HG02588 (cell line): ENCODE data around the gene CAMK4.
"Not testable (repeated sequence)": the region's sequence is repeated elsewhere in the genome, so short reads cannot be mapped to it uniquely, and the experiment has no call there.

Source experiments
- ATAC-seq: cut with Tn5 transposase; IDR thresholded peaks from one replicate; pipeline ENCODE4 v1.9.1; 2021; ENCODE audit warnings: mild to moderate bottlenecking, moderate library complexity; ENCODE audit not compliant: unreplicated experiment

Gene CAMK4

GRCh38 chr5:111308951-111309350 is 84.8 kb downstream of the CAMK4 start:
- no peak for ATAC-seq

DNA sequence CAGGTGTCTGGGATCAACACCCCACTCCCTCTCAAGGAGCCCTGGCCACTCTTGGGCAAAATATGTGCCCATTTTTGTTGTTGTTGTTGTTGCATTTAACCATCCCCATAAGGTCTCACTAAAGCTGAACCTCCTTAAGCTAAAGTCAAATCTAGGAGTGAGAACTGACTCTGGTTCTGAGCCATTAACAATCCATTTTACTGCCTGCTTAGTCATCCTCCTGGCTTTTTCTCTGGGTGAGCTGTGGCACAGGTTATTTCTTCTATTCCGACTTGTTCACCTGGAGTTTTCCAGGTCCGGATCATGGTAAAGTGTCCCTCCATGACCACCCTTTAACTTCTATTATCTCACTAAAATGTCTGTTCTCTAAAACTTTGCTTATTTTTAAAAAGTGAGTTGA is 85.2 kb downstream of the CAMK4 start:
- no peak for ATAC-seq

DNA sequence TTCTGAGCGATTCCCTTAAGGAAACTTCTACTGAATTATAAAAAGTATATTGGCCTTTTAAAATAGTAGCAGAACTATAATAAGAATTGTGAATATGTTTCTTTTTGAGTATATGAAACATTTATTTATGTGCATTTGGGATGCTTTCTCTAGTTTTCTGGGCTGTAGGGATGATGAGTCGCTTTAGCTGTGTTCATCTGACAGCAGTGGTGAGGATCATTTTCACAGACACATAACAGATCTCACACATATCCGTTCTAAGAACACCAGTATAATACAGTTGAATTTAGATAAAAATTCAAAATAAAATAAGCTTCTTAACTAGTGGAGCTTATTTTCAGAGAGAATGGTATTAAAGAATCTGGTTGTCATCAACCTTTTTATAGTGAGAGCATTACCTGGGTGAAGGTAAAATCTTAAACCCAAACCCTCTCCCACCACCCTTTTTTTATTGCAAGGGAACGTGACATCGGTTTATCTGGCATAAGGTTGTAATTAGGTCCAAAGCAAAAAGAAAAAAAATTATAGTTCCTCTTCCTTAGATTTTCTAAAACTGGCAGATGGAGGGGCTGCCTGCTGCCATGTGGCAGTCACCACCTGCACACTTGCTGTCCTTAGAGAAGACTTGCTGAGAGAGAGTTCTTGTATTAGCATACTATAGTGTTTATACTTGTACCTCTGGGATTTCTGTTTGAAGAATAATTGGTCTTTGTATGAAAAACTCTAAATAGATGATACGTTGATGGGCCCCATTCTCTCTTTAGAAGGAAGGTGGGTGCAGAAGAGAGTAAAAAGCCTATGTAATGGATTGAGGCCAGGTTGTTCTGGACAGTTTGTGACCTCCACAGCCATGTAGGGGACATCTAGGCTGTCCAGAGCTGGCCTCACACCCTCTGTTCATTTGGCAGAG is 86.8 kb downstream of the CAMK4 start:
- no peak for ATAC-seq

- no peak for ATAC-seq
These were observed 87.5 kb downstream of the CAMK4 start for GRCh38 chr5:111311666-111312065.

- no peak for ATAC-seq
These were observed 89.0 kb downstream of the CAMK4 start for GRCh38 chr5:111313017-111313724.

DNA sequence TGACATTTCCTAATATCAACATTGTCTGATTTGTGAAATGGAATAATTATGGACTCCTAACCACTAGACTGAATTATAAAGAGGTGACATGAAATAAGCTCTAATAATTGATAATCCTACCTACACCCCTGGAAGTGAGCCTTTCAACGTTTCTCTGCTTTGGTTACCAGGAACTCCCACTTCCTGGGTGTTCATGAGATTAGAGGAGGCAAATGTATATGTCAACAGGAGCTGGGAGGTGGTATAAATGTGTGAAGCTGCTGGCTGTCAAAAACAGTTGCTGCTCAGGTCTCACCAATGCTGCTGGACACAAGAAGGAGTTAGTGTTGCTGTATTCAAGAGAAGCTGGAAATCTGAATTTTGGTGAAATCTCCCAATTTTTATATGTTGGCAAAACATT is 96.8 kb downstream of the CAMK4 start:
- ATAC-seq, result no peak

DNA sequence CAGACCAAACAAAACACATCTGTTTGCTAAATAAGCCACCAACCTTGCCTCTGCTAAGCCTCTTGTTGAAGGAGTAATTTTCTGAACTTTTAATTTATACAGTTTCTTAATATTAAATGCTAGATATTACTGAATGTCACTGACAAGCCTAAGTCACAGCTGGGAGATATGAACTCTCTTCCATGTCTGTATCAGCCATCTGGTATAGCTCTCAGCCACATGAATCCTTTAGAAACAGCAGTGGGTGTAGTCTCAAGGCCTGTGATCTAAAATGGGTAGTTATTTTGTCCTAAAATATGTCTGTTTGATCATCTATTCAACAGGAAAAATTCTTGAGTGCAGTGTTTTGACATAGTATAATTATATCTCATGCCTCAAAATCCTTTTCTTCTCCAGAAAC is 97.2 kb downstream of the CAMK4 start:
- ATAC-seq, result no peak

GRCh38 chr5:111326551-111326950 is 102.4 kb downstream of the CAMK4 start:
- ATAC-seq, result no peak

GRCh38 chr5:111337133-111337532 is 112.9 kb downstream of the CAMK4 start:
- ATAC-seq, result no peak

GRCh38 chr5:111337688-111338087 is 113.5 kb downstream of the CAMK4 start:
- no peak for ATAC-seq

DNA sequence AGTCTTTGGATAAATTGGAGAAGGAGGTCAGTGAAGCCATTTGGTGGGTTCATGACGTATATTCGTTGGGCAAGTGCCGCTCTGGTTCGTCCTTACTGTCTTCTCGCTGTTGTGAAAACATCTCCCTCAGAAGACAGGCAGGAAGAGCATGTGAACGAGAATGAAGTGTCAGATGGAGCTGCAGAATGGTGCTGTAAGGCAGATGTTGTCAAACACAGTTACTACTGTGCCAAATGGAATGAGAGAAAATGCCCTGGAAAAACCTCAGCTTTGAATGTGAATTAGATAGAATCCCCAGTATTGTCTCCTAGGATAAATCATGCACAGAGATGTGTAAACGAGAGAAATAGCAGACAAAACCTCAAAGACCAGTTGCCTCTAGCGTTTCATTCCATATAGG is 121.5 kb downstream of the CAMK4 start:
- ATAC-seq, result no peak

- ATAC-seq, result no peak
These were observed 122.8 kb downstream of the CAMK4 start for GRCh38 chr5:111347021-111347420.

GRCh38 chr5:111348661-111349329 is 124.6 kb downstream of the CAMK4 start:
- ATAC-seq, result no peak

DNA sequence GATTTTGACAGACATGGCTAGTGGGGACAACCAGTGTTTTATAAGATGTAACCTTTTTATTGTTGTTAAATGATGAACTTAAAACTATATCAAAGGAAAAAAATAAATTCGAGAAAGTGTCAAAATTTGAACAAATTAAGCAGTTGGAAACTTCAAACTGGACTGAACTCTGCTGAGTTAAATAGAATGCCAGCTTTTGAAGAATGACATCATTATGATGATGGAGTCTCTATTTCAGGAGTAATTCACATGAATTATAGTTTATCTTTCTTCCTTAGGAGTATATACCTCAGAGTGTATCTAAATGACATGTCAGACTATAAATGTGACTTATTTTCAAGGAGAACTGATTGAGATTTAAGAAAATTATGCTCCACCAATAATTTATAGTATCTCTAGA is 125.2 kb downstream of the CAMK4 start:
- no peak for ATAC-seq

DNA sequence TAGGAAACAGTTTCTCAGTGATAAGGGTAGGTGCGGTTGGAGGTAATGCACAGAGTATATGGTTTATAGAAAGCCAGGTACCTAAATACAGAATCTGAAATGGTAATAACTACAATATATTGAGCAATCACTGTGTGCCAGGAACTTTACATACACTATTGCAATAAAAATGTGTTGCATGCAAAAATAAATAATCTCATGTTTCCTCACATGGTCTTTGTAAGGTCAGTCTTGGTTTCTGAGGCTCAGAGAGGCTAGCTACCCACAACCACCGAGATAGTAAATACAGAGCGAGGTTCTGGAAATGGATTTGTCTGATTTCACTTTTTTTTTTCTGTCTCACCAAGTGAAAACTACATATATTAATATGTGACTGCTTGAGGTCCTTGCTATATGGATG is 128.9 kb downstream of the CAMK4 start:
- no peak for ATAC-seq

DNA sequence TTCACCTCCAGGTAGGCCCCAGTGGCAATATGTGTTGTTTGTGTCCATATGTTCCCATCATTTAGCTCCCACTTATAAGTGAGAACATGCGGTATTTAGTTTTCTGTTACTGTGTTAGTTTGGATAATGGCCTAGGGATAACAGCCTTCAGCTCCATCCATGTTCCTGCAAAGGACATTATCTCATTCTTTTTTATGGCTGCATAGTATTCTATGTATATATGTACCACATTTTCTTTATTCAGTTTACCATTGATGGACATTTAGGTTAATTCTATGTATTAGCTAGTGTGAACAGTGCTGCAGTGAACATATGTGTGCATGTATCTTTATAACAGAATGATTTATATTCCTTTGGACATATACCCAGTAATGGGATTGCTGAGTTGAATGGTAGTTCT is 134.5 kb downstream of the CAMK4 start:
- not testable (repeated sequence) for ATAC-seq

DNA sequence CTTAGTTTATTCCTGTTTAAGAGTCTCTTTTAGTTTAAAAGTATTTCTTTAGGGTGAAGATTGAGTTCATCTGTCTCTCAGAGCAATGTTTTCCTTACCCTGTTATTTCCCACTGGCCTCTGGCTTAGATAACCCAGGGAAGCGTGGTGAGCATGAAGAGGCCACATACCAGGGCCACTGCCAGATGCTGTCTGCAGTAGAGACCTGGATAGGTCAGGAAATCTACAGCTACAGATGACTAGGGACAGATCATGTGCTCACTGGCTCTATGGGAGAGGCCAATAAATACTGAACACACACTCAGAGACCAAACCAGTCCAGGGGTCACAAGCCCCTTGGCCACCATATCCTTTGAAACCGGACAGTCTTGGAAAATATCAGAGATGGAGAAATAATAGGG is 136.0 kb downstream of the CAMK4 start:
- ATAC-seq, result no peak

DNA sequence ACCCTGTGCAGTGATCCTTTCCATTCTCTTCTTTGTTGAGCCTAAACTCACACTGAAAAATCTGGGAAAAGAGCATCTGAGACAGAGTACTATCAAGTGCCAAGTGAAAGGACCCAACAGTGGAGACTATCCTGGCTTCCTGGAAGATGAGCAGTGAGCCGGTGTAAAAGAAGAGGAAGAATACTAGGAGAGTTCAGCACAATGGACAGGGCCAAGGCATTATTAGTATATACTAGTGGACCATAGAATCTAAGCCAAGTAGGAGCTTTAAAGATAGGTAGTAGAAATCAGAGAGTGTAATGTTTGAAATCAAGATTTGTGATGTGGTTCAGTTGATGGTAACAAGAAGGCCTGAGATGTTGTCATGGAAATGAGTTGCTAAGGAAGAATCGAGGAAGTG is 140.8 kb downstream of the CAMK4 start:
- no peak for ATAC-seq

- ATAC-seq, result no peak
These were observed 142.2 kb downstream of the CAMK4 start for GRCh38 chr5:111366388-111366787.

DNA sequence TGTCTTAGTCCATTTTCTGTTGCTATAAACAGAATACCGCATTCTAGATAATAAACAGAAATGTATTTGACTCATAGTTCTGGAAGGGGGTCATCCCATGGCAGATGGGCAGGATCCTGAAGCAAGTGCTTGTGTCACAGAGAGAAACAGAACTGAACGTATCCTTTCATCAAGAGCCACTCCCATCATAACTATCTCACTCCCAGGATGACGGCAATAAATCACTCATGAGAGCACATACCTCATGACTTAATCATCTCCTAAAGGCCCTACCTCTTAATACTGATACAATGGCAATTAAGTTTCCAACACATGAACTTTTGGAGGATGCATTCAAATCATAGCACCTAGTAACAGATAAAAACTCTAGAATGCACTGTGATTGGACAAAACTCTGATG is 142.9 kb downstream of the CAMK4 start:
- ATAC-seq, result no peak

DNA sequence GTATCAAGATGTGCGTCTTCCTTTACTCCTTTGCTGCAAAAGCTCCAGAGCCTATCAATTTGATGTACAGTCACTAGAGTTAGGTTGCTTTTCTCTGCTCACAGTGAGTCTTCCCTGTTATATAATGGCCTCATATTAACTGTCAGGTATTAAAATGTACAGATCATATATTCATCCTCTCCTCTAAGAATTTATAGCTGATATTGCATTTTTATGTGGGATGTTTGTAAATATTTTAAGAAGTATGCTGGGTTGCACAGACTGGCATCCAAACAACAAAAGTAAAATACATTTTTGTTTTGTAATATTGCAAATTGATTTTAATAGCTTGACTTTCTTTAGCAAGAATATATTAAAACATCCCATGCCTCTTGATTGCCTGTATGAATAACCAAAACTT is 148.6 kb downstream of the CAMK4 start:
- ATAC-seq, result no peak

DNA sequence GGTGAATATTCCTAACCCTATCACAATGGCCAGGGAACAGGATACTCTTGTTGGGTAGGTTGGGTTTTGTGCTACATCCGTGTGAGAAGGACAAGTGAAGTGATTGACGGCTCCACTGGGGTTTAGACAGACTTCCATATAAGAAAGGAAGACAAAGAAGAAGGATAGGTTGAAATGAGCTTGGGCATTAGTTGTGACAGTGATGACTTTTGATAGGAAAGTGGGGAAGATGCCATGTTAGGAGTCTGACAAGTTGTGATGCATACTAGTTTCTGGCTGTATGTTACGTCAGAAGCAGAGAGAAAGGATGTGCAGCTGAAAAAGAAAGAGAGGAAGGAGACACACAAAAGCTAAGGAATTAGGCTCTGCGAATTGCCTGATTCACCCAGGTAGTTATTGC is 150.2 kb downstream of the CAMK4 start:
- ATAC-seq, result no peak
